Nephron (organoid): ENCODE results near the gene GOLGA1.
"Not testable (repeated sequence)": the region's sequence is repeated elsewhere in the genome, so short reads cannot be mapped to it uniquely, and the experiment has no call there.

Experiments
- H3K27ac Mint-ChIP-seq, 3 experiments: 2 replicates each; pipeline ENCODE4 v1.8.0; 2020; ENCODE audit warnings: mixed read lengths in 3 of 3, mild to moderate bottlenecking in 2 of 3, moderate library complexity in 1 of 3
- H3K27me3 Mint-ChIP-seq: 2 replicates; pipeline ENCODE4 v1.8.0; 2021; ENCODE audit warnings: low read depth, mild to moderate bottlenecking, moderate library complexity, mixed read lengths
- H3K36me3 Mint-ChIP-seq: 2 replicates; pipeline ENCODE4 v1.8.0; 2020; ENCODE audit warnings: low read depth, mixed read lengths
- H3K4me1 Mint-ChIP-seq: 2 replicates; pipeline ENCODE4 v1.8.0; 2020; ENCODE audit warnings: mixed read lengths
- H3K4me3 Mint-ChIP-seq, 3 experiments: 2 replicates each; pipeline ENCODE4 v1.8.0; 2020; ENCODE audit warnings: mild to moderate bottlenecking in 3 of 3, mixed read lengths in 3 of 3, moderate library complexity in 2 of 3
- H3K9me3 Mint-ChIP-seq: 2 replicates; pipeline ENCODE4 v1.8.0; 2020; ENCODE audit warnings: mixed read lengths
- TF ChIP-seq, protein P1 (sequence below), 3 experiments: fragments of 200-600 bp; sonication (generic); IDR thresholded peaks; one replicate each; pipeline ENCODE4 v1.5.0; 2021; ENCODE audit warnings: antibody characterized with exemption in 3 of 3; ENCODE audit not compliant: unreplicated experiment in 3 of 3

GOLGA1 gene

DNA sequence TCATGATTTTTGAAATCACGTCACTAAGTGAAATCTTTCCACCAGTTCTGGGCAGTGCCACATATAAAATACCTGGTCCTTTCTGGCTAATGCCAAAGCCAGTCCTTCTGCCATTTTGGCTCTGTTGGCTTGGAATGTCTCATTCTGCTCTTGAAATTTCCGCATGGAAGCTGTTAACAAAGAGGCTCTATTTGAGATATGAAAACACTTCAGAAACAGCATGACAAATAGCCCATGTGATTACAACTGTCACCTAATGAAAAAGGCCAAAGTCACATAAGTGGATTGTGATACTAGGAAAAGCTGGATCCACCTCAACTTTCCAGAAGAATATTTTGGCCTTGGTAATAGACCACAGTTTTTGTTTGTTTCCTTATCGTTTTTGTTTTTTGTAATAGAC is 12.8 kb downstream of the GOLGA1 start:
- Mint-ChIP-seq H3K9me3 (no peaks in the 10 kb centered on the region), H3K27ac (no peak overlapping the region), H3K27me3 (no peaks in the 10 kb centered on the region), H3K4me3 (no peak overlapping the region), H3K4me1 (no peaks in the 10 kb centered on the region), H3K36me3 (peaks cover 28% of the 10 kb centered on the region)
- TF ChIP-seq, protein P1, sequence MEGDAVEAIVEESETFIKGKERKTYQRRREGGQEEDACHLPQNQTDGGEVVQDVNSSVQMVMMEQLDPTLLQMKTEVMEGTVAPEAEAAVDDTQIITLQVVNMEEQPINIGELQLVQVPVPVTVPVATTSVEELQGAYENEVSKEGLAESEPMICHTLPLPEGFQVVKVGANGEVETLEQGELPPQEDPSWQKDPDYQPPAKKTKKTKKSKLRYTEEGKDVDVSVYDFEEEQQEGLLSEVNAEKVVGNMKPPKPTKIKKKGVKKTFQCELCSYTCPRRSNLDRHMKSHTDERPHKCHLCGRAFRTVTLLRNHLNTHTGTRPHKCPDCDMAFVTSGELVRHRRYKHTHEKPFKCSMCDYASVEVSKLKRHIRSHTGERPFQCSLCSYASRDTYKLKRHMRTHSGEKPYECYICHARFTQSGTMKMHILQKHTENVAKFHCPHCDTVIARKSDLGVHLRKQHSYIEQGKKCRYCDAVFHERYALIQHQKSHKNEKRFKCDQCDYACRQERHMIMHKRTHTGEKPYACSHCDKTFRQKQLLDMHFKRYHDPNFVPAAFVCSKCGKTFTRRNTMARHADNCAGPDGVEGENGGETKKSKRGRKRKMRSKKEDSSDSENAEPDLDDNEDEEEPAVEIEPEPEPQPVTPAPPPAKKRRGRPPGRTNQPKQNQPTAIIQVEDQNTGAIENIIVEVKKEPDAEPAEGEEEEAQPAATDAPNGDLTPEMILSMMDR (IDR thresholded peaks at IDR 0.05; ENCODE audit: unreplicated experiment in 3 of 3), result no peak

DNA sequence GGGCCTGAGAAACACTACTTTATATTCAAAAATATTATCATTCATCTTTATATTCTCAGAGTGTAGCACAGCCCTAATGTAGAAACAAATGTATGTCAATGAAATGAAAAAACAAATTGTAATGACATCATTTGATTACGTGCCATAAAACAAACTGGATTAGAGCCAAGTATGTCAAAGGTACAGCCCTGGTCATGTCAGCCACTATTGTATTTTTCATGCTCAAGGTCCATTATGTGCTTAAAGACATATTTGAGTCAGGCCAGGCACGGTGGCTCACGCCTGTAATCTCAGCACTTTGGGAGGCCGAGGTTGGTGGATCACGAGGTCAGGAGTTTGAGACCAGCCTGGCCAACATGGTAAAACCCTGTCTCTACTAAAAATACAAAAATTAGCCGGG is 20.5 kb downstream of the GOLGA1 start:
- not testable (repeated sequence) for H3K27me3 Mint-ChIP-seq, H3K27ac Mint-ChIP-seq, H3K9me3 Mint-ChIP-seq, H3K4me3 Mint-ChIP-seq, H3K4me1 Mint-ChIP-seq
- H3K36me3 Mint-ChIP-seq, result peaks cover 30% of the 10 kb centered on the region

DNA sequence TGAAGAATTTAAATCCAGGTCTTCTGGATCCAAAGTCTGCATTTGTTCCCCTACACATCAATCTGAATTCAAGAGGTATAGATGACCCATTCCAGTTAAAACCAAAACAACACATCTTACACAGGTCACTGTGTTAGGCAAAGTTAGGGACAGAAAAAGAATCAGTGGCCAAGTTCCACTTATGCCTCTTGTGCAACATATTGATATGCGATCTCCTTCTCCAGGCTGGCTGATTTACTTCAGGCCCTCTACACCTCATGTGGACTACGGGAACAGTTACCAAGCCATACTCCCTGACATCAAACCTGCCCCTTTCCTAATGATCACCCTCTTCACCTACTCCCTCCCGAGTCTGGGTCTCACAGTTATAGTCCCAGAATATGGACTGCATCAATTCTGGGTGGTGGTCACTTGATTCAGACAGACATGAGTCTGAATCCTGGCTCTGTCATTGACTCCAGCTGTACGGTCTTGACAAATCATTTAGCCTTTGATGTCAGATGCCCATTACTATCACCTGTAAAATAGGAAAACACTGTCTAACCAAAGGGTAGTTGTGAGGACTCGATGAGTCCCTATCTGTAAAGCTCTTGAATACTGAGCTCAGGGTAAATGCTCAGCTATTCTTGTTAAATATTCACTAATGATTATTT is 26.0 kb downstream of the GOLGA1 start:
- H3K4me1 Mint-ChIP-seq, result no peaks in the 10 kb centered on the region
- H3K27ac Mint-ChIP-seq, result no peak overlapping the region
- peaks cover 49% of the 10 kb centered on the region for H3K36me3 Mint-ChIP-seq
- H3K9me3 Mint-ChIP-seq, result no peaks in the 10 kb centered on the region
- no peaks in the 10 kb centered on the region for H3K27me3 Mint-ChIP-seq
- TF ChIP-seq, protein P1 (IDR thresholded peaks at IDR 0.05; ENCODE audit: unreplicated experiment in 3 of 3), result no peak
- no peak overlapping the region for H3K4me3 Mint-ChIP-seq

DNA sequence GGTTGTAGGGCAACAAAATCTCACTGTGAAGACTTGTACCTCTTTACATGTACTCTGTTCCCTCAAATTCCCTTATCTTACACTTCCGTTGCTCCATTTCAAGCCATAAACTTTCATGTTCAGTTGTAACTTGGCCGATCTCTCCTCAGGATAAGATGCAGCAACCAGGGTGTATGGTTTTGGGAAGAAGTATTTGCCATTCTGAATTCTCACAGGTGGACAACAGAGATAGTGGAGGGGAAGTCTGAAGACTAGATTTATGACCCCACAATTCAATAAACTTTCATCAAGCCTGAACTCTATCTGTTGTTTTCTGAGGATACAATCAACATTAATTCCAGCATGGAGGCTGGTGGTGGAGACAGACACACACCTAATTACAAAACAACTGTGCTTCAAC is 27.5 kb downstream of the GOLGA1 start:
- Mint-ChIP-seq H3K4me1 (no peaks in the 10 kb centered on the region), H3K27ac (no peak overlapping the region), H3K9me3 (no peaks in the 10 kb centered on the region), H3K36me3 (peaks cover 42% of the 10 kb centered on the region), H3K4me3 (no peak overlapping the region), H3K27me3 (no peaks in the 10 kb centered on the region)
- TF ChIP-seq, protein P1 (IDR thresholded peaks at IDR 0.05; ENCODE audit: unreplicated experiment in 3 of 3), result no peak

DNA sequence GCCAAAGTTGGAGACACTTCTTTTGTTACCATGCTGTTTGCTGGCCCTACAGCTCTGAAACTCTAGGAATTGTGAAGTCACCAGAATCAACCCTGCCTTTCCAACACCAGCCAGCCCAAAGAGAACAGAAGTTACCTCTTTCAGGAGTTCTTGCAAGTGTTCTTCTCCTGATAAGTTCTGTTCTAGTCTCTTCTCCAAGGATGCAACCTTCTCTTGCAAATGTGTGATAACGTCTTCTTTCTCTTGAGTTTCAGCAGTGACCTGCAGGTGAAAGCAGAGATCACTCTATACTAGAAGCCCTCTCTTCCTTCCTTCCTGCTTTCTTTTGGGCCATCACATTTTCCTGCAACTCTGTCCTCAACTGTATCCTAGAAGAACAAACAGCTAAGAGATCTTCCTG is 29.1 kb downstream of the GOLGA1 start:
- no peaks in the 10 kb centered on the region for H3K4me1 Mint-ChIP-seq
- H3K9me3 Mint-ChIP-seq, result no peaks in the 10 kb centered on the region
- no peak overlapping the region for H3K27ac Mint-ChIP-seq
- peaks cover 49% of the 10 kb centered on the region for H3K36me3 Mint-ChIP-seq
- H3K4me3 Mint-ChIP-seq, result no peak overlapping the region
- no peaks in the 10 kb centered on the region for H3K27me3 Mint-ChIP-seq
- TF ChIP-seq, protein P1 (IDR thresholded peaks at IDR 0.05; ENCODE audit: unreplicated experiment in 3 of 3), result no peak

DNA sequence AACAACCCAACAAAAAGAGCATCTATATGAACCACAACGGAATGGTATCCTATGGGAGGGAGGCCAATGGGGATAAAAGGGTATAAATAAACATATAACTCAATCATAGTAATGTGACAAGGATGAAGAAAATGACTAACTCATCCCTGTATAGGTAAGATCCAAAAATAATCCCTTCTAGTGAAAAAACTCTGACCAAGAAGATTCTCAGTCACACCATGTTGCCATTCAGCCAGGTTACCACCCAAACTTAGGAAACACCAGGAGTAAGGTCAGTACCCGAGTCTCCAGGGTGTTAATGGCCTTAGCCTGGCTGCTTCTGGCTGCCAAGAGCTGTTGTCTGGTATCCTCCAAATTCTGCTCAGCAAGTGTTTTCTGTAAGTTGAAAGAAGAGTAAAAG is 32.8 kb downstream of the GOLGA1 start:
- Mint-ChIP-seq H3K36me3 (peaks cover 44% of the 10 kb centered on the region), H3K27ac (no peak overlapping the region), H3K4me1 (no peaks in the 10 kb centered on the region), H3K9me3 (no peaks in the 10 kb centered on the region), H3K27me3 (no peaks in the 10 kb centered on the region), H3K4me3 (no peak overlapping the region)
- TF ChIP-seq, protein P1 (IDR thresholded peaks at IDR 0.05; ENCODE audit: unreplicated experiment in 3 of 3), result no peak
